ENCODE data around the gene UQCRHL. TPM values are rescaled to one million over a fixed set of nuclear protein-coding genes. Genes with fewer than 3 reads are reported as not detected.

Gene UQCRHL
- total and polyA plus RNA-seq, 2 of the 8 experiments (the other 6 are each of a cell fraction or from before 2014, with no cell fraction given): 3.7 to 3.9 TPM

DNA sequence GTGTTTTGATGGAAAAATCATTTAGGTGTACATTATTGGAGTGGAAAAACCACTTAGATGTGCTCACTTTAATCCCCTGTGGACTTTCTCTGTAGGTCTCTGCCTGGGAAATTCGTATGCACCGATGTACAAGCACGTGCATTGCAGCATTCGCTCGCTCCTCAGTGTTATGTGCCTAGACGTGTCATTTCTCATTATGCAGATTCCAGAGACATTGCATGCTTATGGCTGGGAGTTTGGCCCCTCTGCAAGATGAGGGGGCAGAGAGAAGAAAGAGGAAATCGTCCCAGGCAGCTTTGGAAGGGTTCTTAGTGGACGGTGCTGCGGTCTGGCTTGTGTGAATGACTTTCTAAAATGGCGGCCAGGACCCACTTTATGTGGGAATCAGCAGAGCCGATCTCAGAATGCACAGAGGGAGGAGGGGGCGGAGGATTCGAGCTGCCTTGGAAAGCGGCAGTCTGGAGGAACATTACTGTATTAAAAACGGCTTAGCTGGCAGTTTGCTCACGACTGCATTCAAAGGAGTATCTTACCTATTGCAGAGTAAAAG is 42.4 kb upstream of the UQCRHL start (continued):
- no peak for TF ChIP-seq CREB1 (IDR thresholded peaks at IDR 0.05)
- no peak for TF ChIP-seq USF2 (IDR thresholded peaks at IDR 0.05; ENCODE audit: low read length)
- TF ChIP-seq CBX5 (IDR thresholded peaks at IDR 0.05; ENCODE audit: low read depth, low read length): no peak
- no peak for TF ChIP-seq GTF2F1 (IDR thresholded peaks at IDR 0.05; ENCODE audit: borderline replicate concordance, low read depth, low read length)
- no peak; a peak in 2 of 4 replicates for TF ChIP-seq SIN3A (conservative IDR thresholded peaks at IDR 0.05 in 1 of 2, IDR thresholded peaks at IDR 0.05 in 1 of 2; ENCODE audit: low read depth in 1 of 2, low read length in 2 of 2)
- no peak for TF ChIP-seq CHD7 (IDR thresholded peaks at IDR 0.05; ENCODE audit: insufficient replicate concordance, low read length)
- TF ChIP-seq, protein P1, sequence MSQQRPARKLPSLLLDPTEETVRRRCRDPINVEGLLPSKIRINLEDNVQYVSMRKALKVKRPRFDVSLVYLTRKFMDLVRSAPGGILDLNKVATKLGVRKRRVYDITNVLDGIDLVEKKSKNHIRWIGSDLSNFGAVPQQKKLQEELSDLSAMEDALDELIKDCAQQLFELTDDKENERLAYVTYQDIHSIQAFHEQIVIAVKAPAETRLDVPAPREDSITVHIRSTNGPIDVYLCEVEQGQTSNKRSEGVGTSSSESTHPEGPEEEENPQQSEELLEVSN (IDR thresholded peaks at IDR 0.05): peak; percentile 75; the same call in 1 of the 2 replicates
- TF ChIP-seq JUN (IDR thresholded peaks at IDR 0.05; ENCODE audit: low read depth, low read length): no peak
- TF ChIP-seq CTBP2 (IDR thresholded peaks at IDR 0.05; ENCODE audit: borderline replicate concordance, insufficient read depth, insufficient read length, low read length): no peak

All from H1 (cell line).